22Rv1 (cell line): ENCODE results near the gene ANXA8.
"Not testable (repeated sequence)": the region's sequence is repeated elsewhere in the genome, so short reads cannot be mapped to it uniquely, and the experiment has no call there.

ENCODE experiments used
- CTCF ChIP-seq: fragments of 450-650 bp; IDR thresholded peaks from 2 replicates; pipeline ENCODE4 v1.5.1; 2017; ENCODE audit warnings: mild to moderate bottlenecking
- ZFX ChIP-seq: fragments of 450-650 bp; IDR thresholded peaks from 2 replicates; pipeline ENCODE4 v1.6.1; 2017; ENCODE audit warnings: antibody characterized with exemption, borderline replicate concordance

GRCh38 chr10:47494226-47494625 is 10.3 kb upstream of the ANXA8 start:
- not testable (repeated sequence) for TF ChIP-seq CTCF, ZFX
